HepG2 (cell line): Measurements from ENCODE around the gene BIN1. TPM values are rescaled to one million over a fixed set of nuclear protein-coding genes. Genes with fewer than 3 reads are reported as not detected.

Experiments used
- ATAC-seq: fragments of 200-7000 bp; cut with Tn5 transposase; 3 replicates; pipeline ENCODE4 v1.9.1; 2020; ENCODE audit warnings: mild to moderate bottlenecking, moderate library complexity
- BruUV-seq: library from RNA; stranded (reverse); fragments of 400-500 nt; replicated peaks from 2 replicates; lab custom pipeline; 2021; lab: Mats Ljungman, UMichigan
- CTCF ChIA-PET: fragments of 300-600 bp; formaldehyde crosslinking; extraction: SDS; loops from one replicate; lab custom pipeline; 2021; ENCODE audit warnings: low total read pairs, inconsistent platforms, low intra/inter-chr PET ratio; lab: Yijun Ruan, JAX
- POLR2A ChIA-PET: fragments of 350-600 bp; sonication (Branson Sonifier 250); formaldehyde crosslinking; loops from one replicate; lab custom pipeline; 2020; ENCODE audit warnings: antibody characterized with exemption, inconsistent platforms; lab: Yijun Ruan, JAX
- DNase-seq: peaks from one replicate; pipeline ENCODE4 v3.0.0-alpha.2; 2015; ENCODE audit warnings: low spot score
- FAIRE-seq: peaks from 3 replicates; lab custom pipeline; 2011; peaks lifted over from hg19 to GRCh38; lab: Jason Lieb, UNC
- H2AFZ ChIP-seq: one replicate; pipeline ENCODE4 v1.6.1; 2011; ENCODE audit warnings: low read length, inconsistent platforms
- H3K27ac ChIP-seq: fragments of 300-600 bp; 3 replicates; pipeline ENCODE4 v1.8.0; 2011; ENCODE audit warnings: mixed run types, mild to moderate bottlenecking, mixed read lengths, low read length, inconsistent platforms; ENCODE audit not compliant: insufficient read depth; ENCODE audit errors: extremely low read length
- H3K27me3 ChIP-seq, 2 experiments: fragments of 200-600 bp in 1 of 2; 2 replicates in 1 of 2; 3 replicates in 1 of 2; pipeline versions ENCODE4 v1.6.0 to v1.8.0; 2011; ENCODE audit warnings: low read length in 2 of 2, mild to moderate bottlenecking in 2 of 2, moderate library complexity in 2 of 2, inconsistent platforms in 1 of 2; ENCODE audit not compliant: insufficient read depth in 2 of 2, control insufficient read depth in 1 of 2
- H3K36me3 ChIP-seq, 2 experiments: fragments of 200-600 bp in 1 of 2; replicated peaks in 1 of 2; 2 replicates in 1 of 2; 3 replicates in 1 of 2; pipeline versions ENCODE4 v1.5.1 to v1.8.0; 2011; ENCODE audit warnings: low read length in 2 of 2, inconsistent platforms in 1 of 2; ENCODE audit not compliant: insufficient read depth in 2 of 2, control insufficient read depth in 1 of 2
- H3K4me1 ChIP-seq: 2 replicates; pipeline ENCODE4 v1.5.1; 2012; ENCODE audit warnings: low read length, inconsistent platforms; ENCODE audit not compliant: insufficient read depth
- H3K4me2 ChIP-seq: 2 replicates; pipeline ENCODE4 v1.6.0; 2011; ENCODE audit warnings: low read depth, low read length, inconsistent platforms
- H3K4me3 ChIP-seq, 3 experiments: fragments of 200-600 bp in 1 of 3; sonication (generic), shearing (Covaris generic) in 1 of 3; replicated peaks in 1 of 3; 2 replicates each; pipeline ENCODE4 v1.5.1; 2011 to 2016; ENCODE audit warnings: low read length in 3 of 3, inconsistent platforms in 2 of 3, low read depth in 2 of 3, mild to moderate bottlenecking in 2 of 3, control low read depth in 1 of 3, mixed read lengths in 1 of 3; ENCODE audit not compliant: insufficient read depth in 1 of 3
- H3K79me2 ChIP-seq: one replicate; pipeline ENCODE4 v1.6.1; 2011; ENCODE audit warnings: low read length, inconsistent platforms; ENCODE audit not compliant: insufficient read depth
- H3K9ac ChIP-seq: 2 replicates; pipeline ENCODE4 v1.6.0; 2011; ENCODE audit warnings: mild to moderate bottlenecking, low read depth, low read length, inconsistent platforms; ENCODE audit not compliant: insufficient read depth
- H3K9me3 ChIP-seq: 2 replicates; pipeline ENCODE4 v1.5.1; 2012; ENCODE audit warnings: mild to moderate bottlenecking, low read length
- H4K20me1 ChIP-seq: 2 replicates; pipeline ENCODE4 v1.6.0; 2011; ENCODE audit warnings: inconsistent platforms, mild to moderate bottlenecking, low read length, moderate library complexity; ENCODE audit not compliant: insufficient read depth
- HNRNPL ChIP-seq: fragments of 200-400 bp; formaldehyde crosslinking; IDR thresholded peaks from 2 replicates; pipeline ENCODE4 v1.6.1; 2017; ENCODE audit warnings: mild to moderate bottlenecking, low read depth, low read length
- KDM5A ChIP-seq: fragments of 200-600 bp; sonication (generic); IDR thresholded peaks from 2 replicates; pipeline ENCODE4 v1.7.0; 2018; ENCODE audit warnings: antibody characterized with exemption, mild to moderate bottlenecking, low read length, borderline replicate concordance
- KLF11 ChIP-seq: IDR thresholded peaks from 2 replicates; pipeline ENCODE4 v1.6.1; 2016; ENCODE audit warnings: missing compliant biosample characterization
- NFYC ChIP-seq: IDR thresholded peaks from 2 replicates; pipeline ENCODE4 v1.6.1; 2016; ENCODE audit warnings: missing genetic modification reagents, missing compliant biosample characterization
- RARA ChIP-seq: IDR thresholded peaks from 2 replicates; pipeline ENCODE4 v1.6.1; 2016; ENCODE audit warnings: missing genetic modification reagents, missing compliant biosample characterization
- RELA ChIP-seq: sonication (generic); formaldehyde crosslinking; IDR thresholded peaks from 2 replicates; pipeline ENCODE4 v1.4.0; 2020; ENCODE audit warnings: missing genetic modification reagents
- SP4 ChIP-seq: sonication (generic); formaldehyde crosslinking; IDR thresholded peaks from 2 replicates; pipeline ENCODE4 v1.8.1; 2023; ENCODE audit warnings: mild to moderate bottlenecking, missing genetic modification reagents
- ZMAT3 ChIP-seq: sonication (generic); formaldehyde crosslinking; conservative IDR thresholded peaks from 2 replicates; pipeline ENCODE4 v1.7.0; 2021; ENCODE audit warnings: missing genetic modification reagents
- ZMYM3 ChIP-seq: sonication (generic); formaldehyde crosslinking; IDR thresholded peaks from 2 replicates; pipeline ENCODE4 v1.5.1; 2020; ENCODE audit warnings: mild to moderate bottlenecking, missing genetic modification reagents
- ZNF441 ChIP-seq: sonication (generic); formaldehyde crosslinking; IDR thresholded peaks from 2 replicates; pipeline ENCODE4 v1.7.0; 2021; ENCODE audit warnings: missing genetic modification reagents, borderline replicate concordance
- ZNF605 ChIP-seq: sonication (generic); formaldehyde crosslinking; IDR thresholded peaks from 2 replicates; pipeline ENCODE4 v1.8.0; 2022; ENCODE audit warnings: mild to moderate bottlenecking, missing genetic modification reagents
- ZNF672 ChIP-seq: sonication (generic); formaldehyde crosslinking; IDR thresholded peaks from 2 replicates; pipeline ENCODE4 v1.8.1; 2022; ENCODE audit warnings: missing genetic modification reagents
- ZNF740 ChIP-seq: sonication (generic); formaldehyde crosslinking; IDR thresholded peaks from 2 replicates; pipeline ENCODE4 v1.4.0; 2020; ENCODE audit warnings: missing genetic modification reagents
- WGBS: methylation state at CpG from one replicate; pipeline ENCODE4 v1.1.6; 2017; ENCODE audit warnings: low lambda C conversion rate; 5-methylcytosine and 5-hydroxymethylcytosine counted together
- in situ Hi-C: cut with HindIII; loops from 2 replicates; pipeline ENCODE4 v1.10.0; 2017; ENCODE audit warnings: low pct_unique_long_range_greater_than_20kb; ENCODE audit not compliant: extremely low pct_ligation_motif_present
- intact Hi-C: fragments of 100-400 bp; cut with micrococcal nuclease; formaldehyde crosslinking; loops from one replicate; pipeline ENCODE4 v1.10.0; 2022; ENCODE audit not compliant: unreplicated experiment
- polyA plus RNA-seq, 8 experiments: library from polyadenylated mRNA; depleted of rRNA in 3 of 8; stranded (reverse) in 7 of 8; unstranded in 1 of 8; fragments of >200 nt; fragmentation: Illumina TruSeq in 4 of 8; extraction: Trizol in 4 of 8; gene quantifications; 2 replicates each; pipeline versions ENCODE4 v1.2.1 to v1.2.3, GENCODE V29; 2011 to 2016; ENCODE audit warnings: low read depth in 4 of 8, missing spikeins in 1 of 8, mixed read lengths in 1 of 8; ENCODE audit not compliant: insufficient read depth in 1 of 8
- total RNA-seq, 5 experiments: library from RNA; depleted of rRNA; stranded (reverse); fragments of >200 nt; fragmentation: Illumina TruSeq; extraction: Trizol; gene quantifications; 2 replicates each; pipeline ENCODE4 v1.2.3, GENCODE V29; 2016; ENCODE audit warnings: low read depth in 1 of 5

The BIN1 gene
- total and polyA plus RNA-seq, 2 of the 13 experiments (the other 11 are each of a cell fraction or from before 2014, with no cell fraction given) = 0.93 to 1.2 TPM

GRCh38 chr2:127101048-127101611, 5.8 kb downstream of the BIN1 start:
- in situ Hi-C loops (no loop called here), intact Hi-C loops (no loop called here)
- Histone ChIP-seq H3K4me3 (no peak overlapping the region), H3K27ac (no peak overlapping the region), H4K20me1 (no peaks in the 10 kb centered on the region), H3K79me2 (no peaks in the 10 kb centered on the region), H3K4me1 (peaks cover 19% of the 10 kb centered on the region), H3K4me2 (peak overlapping the region; percentile 40; the same call in 1 of the 2 replicates), H3K9ac (no peak overlapping the region), H2AFZ (no peak overlapping the region), H3K9me3 (no peaks in the 10 kb centered on the region), H3K27me3 (peaks cover 9 to 59% of the 10 kb centered on the region in 2 experiments; a peak in 4 of 5 replicates), H3K36me3 (no peaks in the 10 kb centered on the region)
- 66% methylated on average over 6 of the region's 6 CpGs for WGBS
- POLR2A ChIA-PET = no interaction called here
- BruUV-seq = no TSS peak
- CTCF ChIA-PET = no interaction called here
- TF ChIP-seq ZNF740 (CRISPR knock-in tag) = no peak
- no peak for TF ChIP-seq SP4 (CRISPR knock-in tag)
- TF ChIP-seq KLF11 = no peak
- TF ChIP-seq ZNF672 = no peak
- no peak for TF ChIP-seq KDM5A
- TF ChIP-seq RELA = no peak
- no peak for TF ChIP-seq ZNF441 (CRISPR knock-in tag)
- TF ChIP-seq ZMAT3 (CRISPR knock-in tag) = no peak
- no peak for TF ChIP-seq ZMYM3 (CRISPR knock-in tag)
- no peak for TF ChIP-seq HNRNPL
- no peak for TF ChIP-seq ZNF605 (CRISPR knock-in tag)
- no peak for TF ChIP-seq RARA (CRISPR knock-in tag)
- TF ChIP-seq NFYC (CRISPR knock-in tag) = no peak
- FAIRE-seq = no peak
- ATAC-seq = no peak
- DNase-seq = no peak
